Fibroblast of skin of left quadriceps (primary cell): ENCODE data around the gene SH3BGRL2.

ENCODE experiments used
- DNase-seq, 2 experiments: peaks; one replicate each; pipeline ENCODE4 v3.0.0-alpha.2; 2013; ENCODE audit warnings: low read depth in 2 of 2

Gene SH3BGRL2

GRCh38 chr6:79699606-79700005, 68.5 kb downstream of the SH3BGRL2 start:
- no peak for DNase-seq

GRCh38 chr6:79702691-79703090, 71.6 kb downstream of the SH3BGRL2 start:
- no peak for DNase-seq

- DNase-seq, result no peak
These were observed 73.1 kb downstream of the SH3BGRL2 start for GRCh38 chr6:79704200-79704599.

GRCh38 chr6:79705456-79705995, 74.4 kb downstream of the SH3BGRL2 start:
- DNase-seq, result no peak

- DNase-seq, result no peak
These were observed 75.4 kb downstream of the SH3BGRL2 start for GRCh38 chr6:79706527-79706926.

- no peak for DNase-seq
These were observed 76.5 kb downstream of the SH3BGRL2 start for GRCh38 chr6:79707621-79708020.

- no peak for DNase-seq
These were observed 77.1 kb downstream of the SH3BGRL2 start for GRCh38 chr6:79708095-79708791.

- DNase-seq, result no peak
These were observed 79.0 kb downstream of the SH3BGRL2 start for GRCh38 chr6:79710127-79710526.

- DNase-seq, result no peak
These were observed 80.0 kb downstream of the SH3BGRL2 start for GRCh38 chr6:79711167-79711566.

- no peak for DNase-seq
These were observed 81.0 kb downstream of the SH3BGRL2 start for GRCh38 chr6:79712144-79712543.

GRCh38 chr6:79712616-79713135, 81.5 kb downstream of the SH3BGRL2 start:
- DNase-seq, result no peak

GRCh38 chr6:79713701-79714322, 82.7 kb downstream of the SH3BGRL2 start:
- peak; percentile 4 to 15 for DNase-seq

- no peak for DNase-seq
These were observed 86.9 kb downstream of the SH3BGRL2 start for GRCh38 chr6:79717989-79718388.

GRCh38 chr6:79718509-79719247, 87.5 kb downstream of the SH3BGRL2 start:
- DNase-seq, result peak in 1 of 2 experiments; percentile 1

- DNase-seq, result peak; percentile 12 to 15
These were observed 88.3 kb downstream of the SH3BGRL2 start for GRCh38 chr6:79719248-79719960.

- no peak for DNase-seq
These were observed 93.7 kb downstream of the SH3BGRL2 start for GRCh38 chr6:79724816-79725215.

GRCh38 chr6:79731471-79731870, 100.3 kb downstream of the SH3BGRL2 start:
- DNase-seq, result no peak

GRCh38 chr6:79733388-79733787, 102.3 kb downstream of the SH3BGRL2 start:
- DNase-seq, result no peak

- DNase-seq, result no peak
These were observed 103.2 kb downstream of the SH3BGRL2 start for GRCh38 chr6:79734374-79734773.

- DNase-seq, result no peak
These were observed 104.1 kb downstream of the SH3BGRL2 start for GRCh38 chr6:79735183-79735582.

- no peak for DNase-seq
These were observed 106.0 kb downstream of the SH3BGRL2 start for GRCh38 chr6:79737172-79737571.

GRCh38 chr6:79742030-79742429, 110.9 kb downstream of the SH3BGRL2 start:
- DNase-seq, result no peak
